GM08714 (cell line): Measurements from ENCODE around the gene OR2F2.

Source experiments
- H3K4me3 ChIP-seq: fragments of 200-500 bp; sonication (Bioruptor generic); 2 replicates; pipeline ENCODE4 v1.5.1; 2014; ENCODE audit warnings: mild to moderate bottlenecking, low read length, inconsistent platforms
- ZNF274 ChIP-seq: IDR thresholded peaks from 2 replicates; pipeline ENCODE4 v1.6.1; 2012; ENCODE audit warnings: mild to moderate bottlenecking, low read depth, low read length

OR2F2 gene

DNA sequence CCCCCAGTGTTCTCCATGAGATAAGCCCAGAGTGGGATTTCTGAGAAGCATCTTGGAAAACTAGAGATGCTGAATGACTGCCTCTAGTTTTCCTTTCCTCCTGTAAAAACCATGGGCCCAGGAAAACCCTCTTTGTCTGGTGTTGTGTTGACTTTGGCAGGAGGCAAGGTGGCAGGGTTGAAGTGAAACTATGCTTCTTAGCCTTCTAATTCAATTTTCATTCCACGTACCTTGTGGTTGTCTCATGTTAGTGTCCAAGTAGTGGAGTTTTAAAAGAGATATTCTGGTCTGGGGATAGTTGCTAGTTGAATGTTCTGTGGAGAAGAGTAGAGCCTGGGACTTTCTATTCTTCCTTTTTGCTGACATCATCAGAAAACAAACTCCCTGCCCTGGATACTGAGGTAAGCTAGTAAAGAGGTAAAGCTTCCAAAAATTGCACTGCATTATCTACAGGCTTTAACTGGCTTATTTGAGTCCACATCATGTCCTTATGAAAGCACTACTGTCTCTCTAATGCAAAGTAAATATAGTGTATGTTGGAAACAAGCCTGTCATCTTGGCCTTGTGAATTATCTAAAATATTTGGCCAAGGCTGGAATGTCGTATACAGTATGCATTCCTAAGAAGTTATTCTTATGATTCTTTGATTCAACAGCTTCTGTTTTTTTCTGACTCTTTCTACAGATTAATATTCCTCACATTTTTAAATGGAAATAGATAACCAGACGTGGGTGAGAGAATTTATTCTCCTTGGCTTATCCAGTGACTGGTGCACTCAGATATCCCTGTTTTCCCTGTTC is at the start of gene OR2F2:
OR2F2 (plus strand) TSS at position 708 of the 800 bp plus-strand sequence; CDS start at position 708, 0 bp downstream.
- no peak for TF ChIP-seq ZNF274
- no peak within 1 kb of the TSS for H3K4me3 ChIP-seq

DNA sequence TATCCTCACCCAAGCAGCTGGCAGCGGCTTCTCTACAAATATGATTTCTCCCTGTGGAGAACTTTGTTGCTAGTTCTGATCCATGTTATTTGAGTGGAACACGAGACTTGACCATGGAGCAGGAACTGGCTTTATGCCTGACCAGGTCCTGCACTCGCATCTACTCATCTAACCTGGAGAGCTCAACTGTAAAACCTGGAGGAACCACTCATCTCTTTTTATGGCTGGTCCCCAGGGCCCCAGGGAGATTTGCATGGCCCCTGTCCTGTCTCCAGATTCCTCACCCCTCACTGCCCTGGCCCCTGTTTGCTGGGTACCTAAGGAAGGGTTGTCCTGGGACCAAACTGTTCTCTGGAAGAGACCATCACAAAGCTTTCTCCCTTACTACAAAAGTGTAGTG is 49.1 kb upstream of the OR2F2 start:
- no peak overlapping the region for H3K4me3 ChIP-seq
- TF ChIP-seq ZNF274: no peak

DNA sequence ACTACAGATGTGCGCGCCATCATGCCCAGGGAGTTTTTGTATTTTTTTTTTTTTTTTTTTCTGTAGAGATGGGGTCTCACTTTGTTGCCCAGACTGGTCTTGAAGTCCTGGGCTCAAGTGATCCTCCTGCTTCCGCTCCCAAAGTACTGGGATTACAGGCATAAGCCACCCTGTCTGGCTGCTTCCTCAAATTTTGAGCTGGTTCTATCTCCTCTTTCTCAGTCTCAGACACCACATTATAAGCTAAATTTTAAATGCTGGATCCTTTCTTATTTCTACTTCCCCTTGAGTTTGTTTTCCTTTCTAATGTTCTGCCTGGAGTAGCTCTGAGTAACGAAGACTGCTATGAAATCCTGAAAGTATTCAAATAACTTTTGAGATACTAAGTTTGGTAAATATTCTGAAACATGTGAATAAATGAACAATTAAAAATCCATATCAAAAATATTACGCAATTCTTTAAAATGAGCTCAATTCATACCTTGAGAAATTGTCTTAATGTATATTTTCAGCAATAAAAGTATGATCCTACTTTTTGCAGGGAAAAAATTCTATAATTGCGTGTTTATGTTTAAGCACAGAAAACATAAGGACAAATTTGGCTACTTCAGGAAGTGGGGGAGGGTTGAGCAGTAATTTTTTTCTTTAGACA is 48.1 kb upstream of the OR2F2 start:
- no peak overlapping the region for H3K4me3 ChIP-seq
- no peak for TF ChIP-seq ZNF274

- TF ChIP-seq ZNF274: no peak
- no peak overlapping the region for H3K4me3 ChIP-seq
These were observed 46.0 kb upstream of the OR2F2 start for GRCh38 chr7:143889068-143889467.

DNA sequence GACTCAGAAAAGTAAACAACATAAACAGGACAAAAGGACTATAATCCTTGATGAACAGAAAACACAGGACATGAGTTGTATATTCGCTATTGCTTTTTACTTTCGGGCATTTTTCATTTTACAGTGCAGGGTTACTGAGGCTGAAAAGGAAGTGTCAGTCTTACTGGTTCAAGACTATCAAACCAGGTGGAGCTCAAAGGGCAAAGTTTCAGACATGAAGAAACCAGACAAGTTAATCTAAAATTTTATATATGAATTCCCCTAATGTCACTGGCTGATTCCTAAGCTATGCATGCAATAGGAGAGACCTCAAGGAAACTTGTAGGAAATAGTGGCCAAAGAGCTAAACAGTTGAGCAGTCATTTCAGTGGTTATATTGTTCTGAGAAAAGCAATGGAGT is 44.5 kb upstream of the OR2F2 start:
- no peak overlapping the region for H3K4me3 ChIP-seq
- no peak for TF ChIP-seq ZNF274

- no peak for TF ChIP-seq ZNF274
- H3K4me3 ChIP-seq: no peak overlapping the region
These were observed 43.6 kb upstream of the OR2F2 start for GRCh38 chr7:143891457-143891856.

GRCh38 chr7:143892527-143893300 is 42.3 kb upstream of the OR2F2 start:
- H3K4me3 ChIP-seq: no peak overlapping the region
- no peak for TF ChIP-seq ZNF274

DNA sequence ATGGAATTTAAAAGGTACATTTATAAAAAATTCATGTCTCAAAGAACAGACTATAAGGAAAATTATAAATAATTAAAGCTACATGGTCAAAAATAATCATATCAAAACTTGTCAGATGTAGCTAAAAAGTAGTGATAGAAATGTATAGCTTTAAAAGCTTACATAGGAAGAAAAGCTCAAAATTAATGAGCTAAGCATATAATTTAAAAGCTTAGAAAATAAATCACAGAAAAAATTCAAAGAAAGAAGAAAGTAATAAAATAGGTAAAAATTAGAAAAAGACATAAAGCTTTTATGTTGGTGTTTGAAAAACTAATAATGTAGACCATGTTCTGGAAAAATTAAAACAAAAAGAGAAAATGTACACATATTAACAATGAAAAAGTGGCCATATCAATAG is 38.4 kb upstream of the OR2F2 start:
- no peak overlapping the region for H3K4me3 ChIP-seq
- TF ChIP-seq ZNF274: no peak

- TF ChIP-seq ZNF274: no peak
These were observed 36.2 kb upstream of the OR2F2 start for GRCh38 chr7:143898810-143899209.

GRCh38 chr7:143900230-143900766 is 34.7 kb upstream of the OR2F2 start:
- no peak for TF ChIP-seq ZNF274

More at GRCh38 chr7:143898810-143899209, 36.2 kb upstream of the OR2F2 start:
- H3K4me3 ChIP-seq: no peak overlapping the region

DNA sequence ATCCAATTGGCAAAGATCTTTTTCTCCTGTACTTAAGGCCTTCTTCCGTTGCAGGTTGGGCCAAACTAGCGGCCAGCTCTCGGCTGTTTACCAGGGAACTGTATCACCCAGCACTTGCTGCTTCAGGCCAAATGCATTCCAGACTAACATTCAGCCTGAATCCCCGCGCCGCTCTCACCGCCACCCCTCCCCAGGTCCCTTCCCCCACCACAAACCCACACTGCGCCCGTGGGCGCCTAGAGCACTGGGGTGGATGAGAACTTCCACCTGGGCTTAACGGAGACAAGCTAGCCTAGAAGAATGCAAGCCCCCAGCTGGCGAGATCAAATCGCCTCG is 33.7 kb upstream of the OR2F2 start:
- TF ChIP-seq ZNF274: no peak
- peak overlapping the region; percentile 80 for H3K4me3 ChIP-seq

More at GRCh38 chr7:143900230-143900766, 34.7 kb upstream of the OR2F2 start:
- H3K4me3 ChIP-seq: peak overlapping the region; percentile 80

- peak within 1 kb of the TSS; percentile 80 for H3K4me3 ChIP-seq
- TF ChIP-seq ZNF274: no peak
These were observed 33.2 kb upstream of the OR2F2 start, which contains the start of gene TCAF1 for GRCh38 chr7:143901668-143902331. Gene TCAF1 (minus strand): TSS chr7:143902176. CDS start chr7:143876608, 25,568 bp downstream.

DNA sequence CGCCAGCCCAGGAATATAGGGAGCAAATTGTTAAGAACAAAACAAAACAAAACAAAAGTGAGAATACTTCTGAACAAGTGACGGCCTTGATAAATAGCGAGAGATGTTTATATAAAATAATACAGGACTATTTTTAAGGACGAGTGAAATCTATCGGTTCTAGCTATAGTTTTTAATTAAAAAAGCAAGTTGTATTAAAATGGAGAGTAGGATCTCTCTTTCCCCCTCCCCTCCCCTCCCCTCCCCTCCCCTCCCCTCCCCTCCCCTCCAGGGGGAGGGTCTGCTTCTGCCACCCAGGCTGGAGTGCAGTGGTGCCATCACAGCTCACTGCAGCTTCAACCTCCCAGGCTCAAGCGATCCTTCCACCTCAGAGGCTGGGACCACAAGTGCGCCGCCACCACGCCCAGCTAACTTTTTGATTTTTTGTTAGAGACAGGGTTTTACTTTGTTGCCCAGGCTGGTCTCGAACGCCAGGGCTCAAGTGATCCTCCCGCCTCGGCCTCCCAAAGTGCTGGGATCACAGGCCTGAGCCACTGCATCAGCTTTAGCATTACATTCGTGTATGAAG is 32.6 kb upstream of the OR2F2 start:
- no peak for TF ChIP-seq ZNF274
- no peak overlapping the region; the same call in 1 of the 2 replicates for H3K4me3 ChIP-seq
